Stimulated activated effector memory CD8-positive, alpha-beta T cell treated with anti-CD3 and anti-CD28 coated beads, Interleukin-12 subunit alpha, Interleukin-12 subunit beta, amount 100 ng/mL, for 72 hours (primary cell): Measurements from ENCODE around the gene SUSD6.
A peak's percentile ranks its signal among the peaks of the same experiment; 100 is the strongest.
"Not testable (repeated sequence)": the region's sequence is repeated elsewhere in the genome, so short reads cannot be mapped to it uniquely, and the experiment has no call there.

Experiments used
- ATAC-seq: fragments of 150-1000 bp; cut with Tn5 transposase; 2 replicates; pipeline ENCODE4 v1.10.0; 2021
- DNase-seq, 2 donors: peaks; one replicate each; pipeline ENCODE4 v3.0.0; 2021 to 2022; ENCODE audit warnings: low spot score in 2 of 2
- H3K27ac Mint-ChIP-seq: one replicate; pipeline ENCODE4 v1.8.0; 2022; ENCODE audit warnings: mild to moderate bottlenecking, mixed read lengths
- H3K36me3 Mint-ChIP-seq: one replicate; pipeline ENCODE4 v1.8.0; 2022; ENCODE audit warnings: mild to moderate bottlenecking, mixed read lengths
- H3K4me1 Mint-ChIP-seq: one replicate; pipeline ENCODE4 v1.8.0; 2022; ENCODE audit warnings: mixed read lengths
- H3K4me3 Mint-ChIP-seq: one replicate; pipeline ENCODE4 v1.8.0; 2022; ENCODE audit warnings: mild to moderate bottlenecking, mixed read lengths
- H3K9me3 Mint-ChIP-seq: one replicate; pipeline ENCODE4 v1.8.0; 2022; ENCODE audit warnings: mixed read lengths

The SUSD6 gene

DNA sequence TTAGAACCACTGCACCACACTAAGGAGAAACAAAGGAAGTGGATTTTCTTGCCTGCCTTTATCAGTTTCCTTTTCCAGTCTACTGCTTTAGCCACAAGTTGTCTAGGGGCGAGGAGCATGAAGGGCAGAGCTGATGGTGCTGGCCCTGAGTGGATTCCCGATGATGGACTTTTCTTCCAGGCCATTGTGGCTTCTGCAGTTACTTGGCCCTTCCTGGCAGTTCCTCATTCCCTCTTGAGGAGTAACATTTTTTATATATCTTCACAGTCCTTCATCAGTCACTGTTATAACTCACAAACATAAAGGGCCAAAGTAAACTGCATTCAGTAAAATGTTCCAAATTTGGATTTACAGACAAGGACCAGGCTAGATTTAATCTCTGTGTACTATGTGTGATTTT lies 94.3 kb downstream of the SUSD6 start:
- ATAC-seq (no peak), DNase-seq (no peak)
- peak overlapping the region; percentile 84 for H3K27ac Mint-ChIP-seq
- no peaks in the 10 kb centered on the region for H3K9me3 Mint-ChIP-seq
- H3K4me1 Mint-ChIP-seq = peaks cover 48% of the 10 kb centered on the region
- H3K4me3 Mint-ChIP-seq = no peak overlapping the region
- H3K36me3 Mint-ChIP-seq = peaks cover 90% of the 10 kb centered on the region

DNA sequence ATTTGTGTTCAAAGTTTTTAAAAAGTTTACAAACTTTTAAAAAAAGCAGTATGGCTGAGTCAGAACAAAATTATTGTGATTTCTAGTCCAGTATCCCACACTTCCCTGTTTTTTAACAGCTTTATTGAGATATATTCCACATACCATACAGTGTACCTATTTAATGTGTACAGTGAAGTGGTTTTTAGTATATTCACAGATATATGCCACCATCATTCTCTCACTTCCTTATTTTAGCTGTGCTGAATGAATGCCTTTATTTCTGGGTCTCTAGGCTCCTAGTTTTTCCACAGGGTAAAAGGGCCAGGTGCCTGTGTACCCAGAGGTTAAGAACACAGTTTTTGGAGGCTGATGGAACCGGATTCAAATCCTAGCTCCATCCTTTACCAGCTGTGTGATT lies 96.7 kb downstream of the SUSD6 start:
- DNase-seq (no peak), ATAC-seq (no peak)
- Mint-ChIP-seq H3K4me3 (no peak overlapping the region), H3K9me3 (no peaks in the 10 kb centered on the region), H3K36me3 (peaks cover 100% of the 10 kb centered on the region), H3K27ac (peak overlapping the region; percentile 95), H3K4me1 (peaks cover 47% of the 10 kb centered on the region)

DNA sequence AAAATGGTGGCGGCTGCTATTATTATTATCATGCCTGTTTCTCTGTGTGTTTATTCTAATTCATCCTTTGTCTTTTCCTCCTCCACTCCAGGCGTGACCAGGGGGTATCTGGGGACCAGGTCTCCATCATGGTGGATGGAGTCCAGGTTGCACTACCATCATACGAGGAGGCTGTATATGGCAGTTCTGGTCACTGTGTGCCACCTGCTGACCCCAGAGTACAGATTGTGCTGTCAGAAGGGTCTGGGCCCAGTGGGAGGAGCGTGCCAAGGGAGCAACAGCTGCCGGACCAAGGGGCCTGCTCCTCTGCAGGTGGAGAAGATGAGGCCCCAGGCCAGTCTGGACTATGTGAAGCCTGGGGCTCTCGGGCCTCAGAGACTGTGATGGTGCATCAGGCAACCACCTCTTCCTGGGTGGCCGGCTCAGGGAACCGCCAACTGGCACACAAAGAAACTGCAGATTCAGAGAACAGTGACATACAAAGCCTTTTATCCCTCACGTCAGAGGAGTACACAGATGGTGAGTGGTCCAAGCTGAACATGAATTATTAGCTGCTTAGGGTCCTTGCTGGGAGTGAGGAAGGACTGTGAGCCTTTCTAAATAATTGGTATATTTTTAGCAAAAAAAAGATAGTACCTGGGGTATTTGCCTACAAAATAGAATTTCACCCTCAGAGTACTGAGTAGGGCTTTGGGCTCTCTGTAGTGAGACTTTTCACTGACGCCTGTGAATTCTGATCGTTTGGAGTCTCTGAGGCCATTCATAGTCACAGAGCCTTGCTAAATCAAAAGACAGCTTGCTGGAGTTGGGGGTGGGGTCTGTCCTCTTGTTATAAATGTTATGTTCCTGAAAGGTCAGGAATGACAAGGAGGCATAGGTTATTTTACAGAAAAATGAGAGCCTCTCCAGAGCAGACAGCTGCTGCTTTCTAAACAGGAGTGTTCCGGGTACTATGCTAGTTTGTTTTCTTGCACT lies 97.5 kb downstream of the SUSD6 start:
- Mint-ChIP-seq H3K27ac (peak overlapping the region; percentile 95), H3K4me1 (peaks cover 47% of the 10 kb centered on the region), H3K36me3 (peaks cover 100% of the 10 kb centered on the region), H3K9me3 (no peaks in the 10 kb centered on the region), H3K4me3 (no peak overlapping the region)
- ATAC-seq (peak; percentile 73), DNase-seq (no peak)

DNA sequence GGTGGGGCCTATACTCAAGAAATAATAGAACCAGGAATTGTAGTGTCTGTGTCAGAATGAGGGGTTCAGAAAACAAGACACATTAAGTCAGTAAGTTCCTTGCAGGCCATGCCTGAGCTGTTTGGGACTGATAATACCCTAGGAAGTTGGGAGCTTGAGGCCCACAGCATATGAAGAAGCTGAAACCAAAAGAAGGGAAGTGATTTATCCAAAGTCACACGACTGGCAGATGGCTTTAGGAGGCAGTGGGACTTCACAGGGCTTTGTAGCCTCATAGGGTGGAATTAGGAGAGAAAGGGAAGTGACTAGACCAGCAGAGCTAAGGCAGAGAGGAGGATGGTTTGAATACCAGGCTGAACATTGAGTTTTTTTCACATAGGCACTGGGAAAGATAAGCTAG lies 99.0 kb downstream of the SUSD6 start:
- Mint-ChIP-seq H3K9me3 (no peaks in the 10 kb centered on the region), H3K27ac (peak overlapping the region; percentile 95), H3K4me3 (no peak overlapping the region), H3K4me1 (peaks cover 59% of the 10 kb centered on the region), H3K36me3 (peaks cover 100% of the 10 kb centered on the region)
- ATAC-seq (no peak), DNase-seq (no peak)

DNA sequence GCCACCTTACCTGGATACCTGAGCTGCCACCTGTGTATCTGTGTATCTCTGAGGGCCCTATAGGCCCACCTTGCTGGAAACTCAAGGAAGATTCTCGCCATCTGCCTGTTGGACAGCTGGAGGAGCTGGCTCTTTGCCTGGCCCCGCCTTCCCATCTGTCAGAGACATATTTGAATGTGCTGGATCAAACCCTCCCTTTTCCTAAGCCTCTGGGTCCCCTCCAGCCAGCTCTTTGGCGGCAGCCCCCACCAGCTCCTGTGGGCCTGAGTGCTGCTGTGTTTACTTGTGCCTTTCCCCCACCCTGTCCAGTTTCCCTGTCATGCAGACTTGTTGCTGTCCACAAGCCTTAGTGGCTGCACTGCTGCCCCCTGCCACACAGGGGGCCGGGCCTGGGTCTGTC lies 99.7 kb downstream of the SUSD6 start:
- Mint-ChIP-seq H3K4me1 (peaks cover 65% of the 10 kb centered on the region), H3K27ac (peak overlapping the region; percentile 95), H3K36me3 (peaks cover 100% of the 10 kb centered on the region), H3K4me3 (no peak overlapping the region), H3K9me3 (no peaks in the 10 kb centered on the region)
- DNase-seq (no peak), ATAC-seq (no peak)

DNA sequence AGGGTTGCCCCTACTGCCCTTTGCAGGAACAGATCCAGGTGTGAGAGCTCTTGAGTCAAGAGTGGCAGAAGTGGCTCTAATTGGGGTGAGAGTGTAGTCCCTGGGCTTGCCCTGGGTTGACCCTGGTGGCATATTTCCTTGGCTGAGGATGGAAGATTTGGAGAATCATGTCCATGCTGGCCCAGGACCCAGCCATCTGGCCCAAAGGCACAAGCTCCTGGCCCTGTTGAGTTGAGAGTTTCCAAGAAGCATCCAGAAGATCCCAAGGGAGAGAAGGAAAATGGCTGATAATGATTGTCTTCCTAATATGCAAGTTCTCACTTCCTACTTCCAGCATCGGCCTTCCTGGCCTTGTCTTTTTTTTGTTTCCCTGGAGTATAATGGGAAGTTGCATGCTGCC lies 100.1 kb downstream of the SUSD6 start:
- H3K4me3 Mint-ChIP-seq = no peak overlapping the region
- peak overlapping the region; percentile 95 for H3K27ac Mint-ChIP-seq
- peaks cover 100% of the 10 kb centered on the region for H3K36me3 Mint-ChIP-seq

DNA sequence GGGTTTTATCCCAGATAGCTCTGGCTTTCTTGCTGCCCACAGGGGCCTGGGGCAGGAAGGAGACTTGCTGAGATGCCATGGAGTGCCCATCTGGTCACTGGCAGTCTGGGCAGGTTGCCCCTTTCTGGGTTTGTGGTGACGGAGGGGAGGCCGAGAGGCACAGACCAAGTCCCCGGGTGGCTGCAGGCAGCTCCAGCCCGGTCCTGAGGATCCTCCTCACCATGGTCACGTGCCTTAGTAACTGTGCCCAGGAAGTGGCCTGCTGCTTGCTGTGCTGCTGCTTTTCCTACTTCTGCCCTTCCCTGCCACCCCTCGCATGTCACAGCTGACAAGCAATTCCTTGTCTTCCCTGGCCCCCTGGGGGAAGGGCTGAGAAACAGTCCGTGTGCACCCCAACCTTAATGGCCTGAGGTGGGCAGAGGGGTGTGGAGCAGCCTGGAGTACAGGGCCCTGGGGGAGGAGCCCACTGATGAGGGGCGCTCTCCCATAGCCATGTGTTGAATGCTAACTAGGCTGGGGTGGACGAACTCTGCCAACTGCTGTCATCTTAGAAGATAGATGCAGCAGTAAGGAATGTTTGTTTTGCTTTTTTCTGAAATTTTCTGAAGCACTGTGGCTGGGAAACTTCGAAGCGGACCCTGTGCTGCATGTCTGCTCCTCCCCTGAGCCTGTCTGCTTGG lies 100.6 kb downstream of the SUSD6 start:
- peaks cover 100% of the 10 kb centered on the region for H3K36me3 Mint-ChIP-seq
- H3K4me1 Mint-ChIP-seq = peaks cover 74% of the 10 kb centered on the region
- ATAC-seq (no peak), DNase-seq (no peak)
- H3K9me3 Mint-ChIP-seq = no peaks in the 10 kb centered on the region
- H3K4me3 Mint-ChIP-seq = no peak overlapping the region
- peak overlapping the region; percentile 95 for H3K27ac Mint-ChIP-seq

More for the DNA sequence above, 100.1 kb downstream of the SUSD6 start:
- H3K9me3 Mint-ChIP-seq = no peaks in the 10 kb centered on the region
- H3K4me1 Mint-ChIP-seq = peaks cover 69% of the 10 kb centered on the region
- DNase-seq (no peak), ATAC-seq (no peak)

DNA sequence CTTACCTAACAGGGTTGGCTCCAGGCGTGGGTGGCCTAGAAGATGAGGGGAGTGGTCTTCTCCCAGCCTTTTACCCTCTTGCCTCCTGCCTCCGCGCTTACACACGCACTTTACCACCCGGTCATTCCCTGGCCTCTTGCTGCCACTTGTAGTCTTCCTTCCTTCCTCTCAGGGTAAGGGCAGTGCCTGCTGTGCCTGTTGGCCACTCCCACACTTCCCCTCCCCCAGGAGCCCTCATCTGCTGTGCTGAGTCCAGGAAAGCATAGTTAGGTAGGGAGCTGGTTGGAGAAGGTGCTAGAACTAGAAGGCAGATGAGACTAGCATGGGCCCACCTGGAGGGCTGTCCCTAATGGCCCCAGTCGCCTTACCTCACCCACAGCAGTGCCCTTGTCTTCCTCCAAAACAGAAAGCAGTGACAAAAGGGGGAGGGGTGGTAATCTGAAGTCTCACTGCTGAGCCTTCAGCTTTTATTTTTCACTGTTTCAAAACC lies 101.2 kb downstream of the SUSD6 start:
- Mint-ChIP-seq H3K4me3 (peak overlapping the region; percentile 24), H3K9me3 (no peaks in the 10 kb centered on the region), H3K27ac (peak overlapping the region; percentile 95), H3K36me3 (peaks cover 96% of the 10 kb centered on the region), H3K4me1 (peaks cover 80% of the 10 kb centered on the region)
- DNase-seq = no peak
- no peak for ATAC-seq

DNA sequence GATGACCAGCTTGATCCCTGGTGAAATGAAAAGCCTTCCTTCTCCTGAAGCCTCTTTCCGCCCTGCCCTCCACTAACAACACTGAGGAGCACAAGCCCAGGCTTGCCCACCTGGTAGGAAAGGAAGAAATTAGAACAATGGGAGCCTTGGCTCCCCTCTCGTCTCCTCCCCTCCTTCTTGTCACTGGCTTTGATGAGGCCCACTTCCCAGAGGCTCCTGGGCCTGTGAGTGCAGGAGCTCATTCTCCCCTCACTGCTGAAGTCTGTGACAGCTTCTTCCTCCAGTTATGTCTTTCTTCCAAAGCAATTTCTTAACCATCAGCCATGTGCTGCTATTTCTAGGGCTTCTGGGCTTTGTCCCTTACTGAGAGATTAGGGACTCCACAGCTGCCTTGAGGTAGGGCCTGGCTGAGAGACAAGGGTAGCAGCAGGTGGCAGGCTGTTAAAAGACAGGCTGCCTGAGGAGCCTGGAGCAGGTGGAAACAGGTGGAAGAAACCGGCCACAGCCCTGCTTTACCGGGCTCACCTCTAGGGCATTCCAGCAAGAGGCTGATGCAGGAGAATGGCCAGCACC lies 101.9 kb downstream of the SUSD6 start:
- H3K4me1 Mint-ChIP-seq = peaks cover 86% of the 10 kb centered on the region
- no peak overlapping the region for H3K4me3 Mint-ChIP-seq
- H3K9me3 Mint-ChIP-seq = no peaks in the 10 kb centered on the region
- H3K27ac Mint-ChIP-seq = peak overlapping the region; percentile 95
- DNase-seq = no peak
- H3K36me3 Mint-ChIP-seq = peaks cover 96% of the 10 kb centered on the region
- no peak for ATAC-seq

DNA sequence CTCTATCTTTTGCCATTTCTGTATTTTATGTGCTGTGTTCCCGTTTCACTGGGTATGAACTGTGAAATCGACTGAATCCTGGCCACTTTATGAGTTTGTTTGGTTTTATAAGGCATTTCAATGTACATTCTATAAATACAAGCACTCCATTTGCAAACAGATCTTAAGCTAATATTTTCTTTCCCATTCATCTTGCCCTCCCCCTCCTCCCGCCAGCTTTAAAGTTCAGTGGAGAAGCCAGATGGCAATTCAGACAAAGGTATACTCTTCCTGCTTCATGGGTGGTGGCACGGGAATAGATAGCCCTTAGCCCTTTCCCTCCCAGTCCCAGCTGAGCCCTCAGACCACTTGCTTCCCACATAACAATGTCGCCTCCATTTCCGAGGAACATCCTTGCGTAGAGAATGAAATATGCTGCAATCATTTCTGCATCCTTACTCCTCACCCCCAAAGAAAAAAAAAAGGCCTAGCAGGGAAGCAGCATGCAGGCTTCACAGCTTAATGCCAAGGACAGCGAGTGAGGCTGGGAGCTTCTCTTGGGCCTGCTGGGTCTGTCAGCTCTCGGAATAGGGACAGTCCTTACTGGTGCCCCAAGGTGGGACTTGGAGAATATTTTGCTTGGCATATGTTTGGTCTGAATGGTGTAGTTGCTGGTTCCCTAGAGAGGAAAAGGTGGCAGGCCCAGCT lies 102.7 kb downstream of the SUSD6 start:
- Mint-ChIP-seq H3K9me3 (no peaks in the 10 kb centered on the region), H3K4me3 (no peak overlapping the region), H3K4me1 (peaks cover 90% of the 10 kb centered on the region), H3K27ac (peak overlapping the region; percentile 95), H3K36me3 (peaks cover 89% of the 10 kb centered on the region)
- no peak for ATAC-seq
- DNase-seq = no peak

DNA sequence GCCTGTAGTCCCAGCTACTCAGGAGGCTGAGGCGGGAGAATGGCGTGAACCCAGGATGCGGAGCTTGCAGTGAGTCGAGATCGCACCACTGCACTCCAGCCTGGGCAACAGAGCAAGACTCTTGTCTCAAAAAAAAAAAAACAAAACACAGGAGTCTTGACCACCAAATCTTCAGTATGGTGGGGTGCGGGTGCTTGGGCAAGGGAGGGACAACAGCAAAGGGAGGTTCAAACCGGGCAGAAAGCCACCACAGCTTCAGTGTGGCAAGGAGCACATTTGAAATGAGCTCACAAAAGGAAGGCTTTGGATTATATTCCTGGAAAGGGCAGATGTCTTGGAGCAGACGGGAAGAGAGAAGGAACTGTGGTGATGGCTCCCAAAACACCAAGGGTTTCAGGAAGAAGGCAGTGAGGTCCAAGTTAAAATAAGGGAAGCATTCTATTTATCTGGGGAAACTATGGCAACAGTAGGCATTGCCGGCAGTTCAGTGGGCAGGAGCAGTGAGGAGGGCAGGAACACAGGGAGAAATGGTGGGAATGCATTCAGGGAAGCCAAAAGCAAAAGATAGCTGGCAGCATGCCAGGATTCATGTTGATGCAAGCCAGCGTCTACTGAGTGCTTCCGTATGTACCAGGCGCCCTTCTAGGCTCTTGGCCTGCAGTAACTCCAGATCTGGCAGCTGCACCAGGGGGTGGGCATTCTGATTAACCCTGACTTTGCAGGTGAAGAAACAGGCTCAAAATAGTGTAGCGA lies 104.5 kb downstream of the SUSD6 start:
- DNase-seq (no peak), ATAC-seq (peak; percentile 52)
- Mint-ChIP-seq H3K27ac (peak overlapping the region; percentile 95), H3K9me3 (no peaks in the 10 kb centered on the region), H3K36me3 (peaks cover 71% of the 10 kb centered on the region), H3K4me1 (peaks cover 88% of the 10 kb centered on the region), H3K4me3 (peak overlapping the region; percentile 57)

DNA sequence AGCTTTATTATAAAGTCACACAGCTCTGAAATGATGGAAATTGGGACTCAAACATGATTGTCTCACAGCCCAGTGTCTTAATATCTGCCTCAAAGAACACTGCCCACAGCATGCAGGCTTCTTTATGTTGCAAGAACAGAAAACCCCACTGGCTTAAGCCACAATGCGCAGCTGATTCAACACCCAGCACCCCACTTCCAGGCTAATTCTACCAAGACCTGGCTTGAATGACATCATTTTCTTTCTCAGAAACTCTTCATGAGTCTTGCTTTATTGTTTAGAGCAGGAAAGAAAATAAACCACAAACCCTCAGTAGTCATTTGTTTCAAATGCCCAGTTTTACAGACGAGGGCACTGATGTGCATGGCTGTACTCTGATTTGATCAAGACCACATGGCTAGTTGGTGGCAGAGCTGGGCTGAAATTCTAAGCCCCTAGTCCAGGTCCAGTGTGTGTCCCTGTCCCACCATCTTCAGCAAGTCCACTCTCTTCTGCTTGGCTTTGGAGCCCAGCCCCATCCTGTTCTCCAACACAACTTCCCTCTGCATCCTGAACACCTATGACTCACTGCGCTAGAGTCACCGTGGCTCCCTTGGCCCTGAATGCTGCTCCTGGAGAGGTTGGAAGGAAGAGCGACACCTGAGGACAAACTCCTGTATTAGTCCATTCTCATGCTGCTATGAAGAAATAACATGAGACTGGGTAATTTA lies 105.2 kb downstream of the SUSD6 start:
- Mint-ChIP-seq H3K36me3 (peaks cover 64% of the 10 kb centered on the region), H3K4me1 (peaks cover 81% of the 10 kb centered on the region), H3K9me3 (no peaks in the 10 kb centered on the region), H3K27ac (peak overlapping the region; percentile 95), H3K4me3 (peak overlapping the region; percentile 57)
- peak; percentile 93 for ATAC-seq
- DNase-seq = peak; percentile 31 to 85

DNA sequence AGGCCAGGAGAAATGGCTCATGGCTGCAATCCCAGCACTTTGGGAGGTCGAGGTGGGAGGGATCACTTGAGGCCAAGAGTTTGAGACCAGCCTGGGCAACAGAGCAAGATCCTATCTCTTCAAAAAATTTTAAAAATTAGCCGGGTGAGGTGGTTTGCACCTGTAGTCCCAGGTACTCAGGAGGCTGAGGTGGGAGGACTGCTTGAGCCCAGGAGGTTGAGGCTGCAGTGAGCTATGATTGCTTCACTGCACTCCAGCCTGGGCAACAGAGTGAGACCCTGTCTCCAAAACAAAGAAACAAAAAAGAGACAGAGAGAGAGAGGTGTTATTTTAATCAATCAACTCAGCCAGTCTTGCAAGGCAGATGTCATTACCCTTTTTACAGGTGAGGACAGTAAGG lies 107.2 kb downstream of the SUSD6 start:
- H3K9me3 Mint-ChIP-seq, DNase-seq, ATAC-seq, H3K4me3 Mint-ChIP-seq: not testable (repeated sequence)
- Mint-ChIP-seq H3K27ac (peak overlapping the region; percentile 95), H3K36me3 (peaks cover 44% of the 10 kb centered on the region), H3K4me1 (peaks cover 61% of the 10 kb centered on the region)

DNA sequence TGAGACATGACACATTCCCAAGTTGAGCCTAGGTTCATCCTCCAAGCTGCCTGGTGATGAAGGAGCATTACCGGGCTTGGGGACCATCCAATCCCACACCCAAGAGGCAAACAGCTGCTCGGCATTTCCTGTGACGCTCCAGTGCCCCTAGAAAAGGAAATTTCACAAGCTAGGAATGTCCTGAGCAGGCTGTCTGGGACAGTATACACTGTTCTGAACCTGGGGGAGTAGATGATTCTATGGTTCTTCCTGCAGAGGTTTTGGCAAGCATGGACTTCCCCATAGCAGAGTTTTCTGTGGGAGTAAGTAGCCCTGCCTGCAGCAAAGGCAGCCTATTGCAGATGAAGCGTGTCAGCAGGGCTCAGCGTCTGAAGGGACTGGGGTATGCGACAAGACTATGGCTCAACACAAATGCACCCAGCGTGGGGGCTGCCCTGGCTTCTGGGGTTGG lies 108.1 kb downstream of the SUSD6 start:
- no peak overlapping the region for H3K4me3 Mint-ChIP-seq
- no peaks in the 10 kb centered on the region for H3K9me3 Mint-ChIP-seq
- peak overlapping the region; percentile 95 for H3K27ac Mint-ChIP-seq
- peaks cover 35% of the 10 kb centered on the region for H3K36me3 Mint-ChIP-seq
- H3K4me1 Mint-ChIP-seq = peaks cover 52% of the 10 kb centered on the region
- no peak for DNase-seq
- ATAC-seq = no peak
